HEK293T (cell line): Measurements from ENCODE around the gene BAIAP2.

Source experiments
- BHLHE40 ChIP-seq: fragments of 450-650 bp; IDR thresholded peaks from 2 replicates; pipeline ENCODE4 v1.6.1; 2016; ENCODE audit warnings: mild to moderate bottlenecking, moderate library complexity, borderline replicate concordance
- CTBP1 ChIP-seq: fragments of 450-650 bp; IDR thresholded peaks from 2 replicates; pipeline ENCODE4 v1.6.1; 2016; ENCODE audit warnings: borderline replicate concordance
- ELF4 ChIP-seq: fragments of 450-650 bp; IDR thresholded peaks from 2 replicates; pipeline ENCODE4 v1.6.1; 2017; ENCODE audit warnings: antibody characterized with exemption
- FOXM1 ChIP-seq: fragments of 450-650 bp; IDR thresholded peaks from 2 replicates; pipeline ENCODE4 v1.6.1; 2017; ENCODE audit warnings: mild to moderate bottlenecking, borderline replicate concordance

- TF ChIP-seq CTBP1 (no peak), FOXM1 (no peak), ELF4 (no peak), BHLHE40 (no peak)
Observed at GRCh38 chr17:81027038-81027437, 7.9 kb upstream of the BAIAP2 start.
